IMR-90 (cell line): ENCODE results near the gene LDLRAD3. TPM values are rescaled to one million over a fixed set of nuclear protein-coding genes. Genes with fewer than 3 reads are reported as not detected.

Experiments
- ATAC-seq: fragments of 200-7000 bp; cut with Tn5 transposase; 2 replicates; pipeline ENCODE4 v1.9.1; 2020; ENCODE audit warnings: low read depth, mild to moderate bottlenecking, moderate library complexity
- BruUV-seq: library from RNA; stranded (reverse); fragments of 400-500 nt; replicated peaks from 2 replicates; lab custom pipeline; 2021; lab: Mats Ljungman, UMichigan
- CTCF ChIA-PET: fragments of 300-600 bp; formaldehyde crosslinking; extraction: SDS; loops from one replicate; lab custom pipeline; 2021; ENCODE audit warnings: antibody characterized with exemption; lab: Yijun Ruan, JAX
- POLR2A ChIA-PET: fragments of 300-600 bp; sonication (Branson Sonifier 250); formaldehyde crosslinking; loops from one replicate; lab custom pipeline; 2022; ENCODE audit warnings: antibody characterized with exemption; ENCODE audit not compliant: unreplicated experiment; lab: Charles Lee
- DNase-seq: peaks from one replicate; pipeline ENCODE4 v3.0.0; 2013
- H2AFZ ChIP-seq: replicated peaks from 2 replicates; pipeline ENCODE3; 2013; ENCODE audit warnings: low read length, mild to moderate bottlenecking; ENCODE audit not compliant: poor library complexity
- H2AK5ac ChIP-seq: 2 replicates; pipeline ENCODE4 v1.6.1; 2013; ENCODE audit warnings: low read depth, low read length, inconsistent platforms
- H2AK9ac ChIP-seq: replicated peaks from 2 replicates; pipeline ENCODE3; 2013; ENCODE audit warnings: mild to moderate bottlenecking, low read depth, low read length, moderate library complexity; ENCODE audit not compliant: poor library complexity
- H2BK120ac ChIP-seq: 2 replicates; pipeline ENCODE4 v1.6.1; 2013; ENCODE audit warnings: low read depth, low read length, inconsistent platforms
- H2BK15ac ChIP-seq: 3 replicates; pipeline ENCODE4 v1.6.1; 2013; ENCODE audit warnings: low read depth, low read length, inconsistent platforms
- H2BK20ac ChIP-seq: 2 replicates; pipeline ENCODE4 v1.6.1; 2013; ENCODE audit warnings: low read depth, mild to moderate bottlenecking, inconsistent platforms, low read length, moderate library complexity
- H2BK5ac ChIP-seq: 2 replicates; pipeline ENCODE4 v1.6.1; 2013; ENCODE audit warnings: mild to moderate bottlenecking, low read depth, low read length, inconsistent platforms; ENCODE audit not compliant: poor library complexity, severe bottlenecking
- H3K14ac ChIP-seq: replicated peaks from 2 replicates; pipeline ENCODE4 v1.6.1; 2013; ENCODE audit warnings: low read depth, low read length, inconsistent platforms
- H3K18ac ChIP-seq: 2 replicates; pipeline ENCODE4 v1.6.1; 2013; ENCODE audit warnings: low read depth, low read length, control low read depth
- H3K23ac ChIP-seq: 2 replicates; pipeline ENCODE4 v1.6.1; 2013; ENCODE audit warnings: low read depth, low read length, inconsistent platforms
- H3K27ac ChIP-seq: 2 replicates; pipeline ENCODE4 v1.5.1; 2013; ENCODE audit warnings: mild to moderate bottlenecking, control low read depth, low read length; ENCODE audit not compliant: insufficient read depth
- H3K27me3 ChIP-seq: 2 replicates; pipeline ENCODE4 v1.6.1; 2013; ENCODE audit warnings: low read length; ENCODE audit not compliant: control insufficient read depth, insufficient read depth
- H3K36me3 ChIP-seq: 2 replicates; pipeline ENCODE4 v1.6.1; 2013; ENCODE audit warnings: low read length, mixed read lengths; ENCODE audit not compliant: control insufficient read depth, insufficient read depth
- H3K4ac ChIP-seq: 2 replicates; pipeline ENCODE4 v1.6.1; 2013; ENCODE audit warnings: low read depth, low read length, inconsistent platforms
- H3K4me1 ChIP-seq: 2 replicates; pipeline ENCODE4 v1.6.1; 2013; ENCODE audit warnings: low read length, mixed read lengths; ENCODE audit not compliant: control insufficient read depth, insufficient read depth
- H3K4me2 ChIP-seq: 2 replicates; pipeline ENCODE4 v1.6.1; 2013; ENCODE audit warnings: low read depth, mild to moderate bottlenecking, control low read depth, low read length, moderate library complexity
- H3K4me3 ChIP-seq: 2 replicates; pipeline ENCODE4 v1.5.1; 2013; ENCODE audit warnings: low read depth, mild to moderate bottlenecking, control low read depth, low read length, moderate library complexity; ENCODE audit not compliant: insufficient read depth
- H3K56ac ChIP-seq: 2 replicates; pipeline ENCODE4 v1.6.1; 2013; ENCODE audit warnings: low read length, inconsistent platforms; ENCODE audit not compliant: insufficient read depth; ENCODE audit errors: extremely low read depth
- H3K79me1 ChIP-seq, 2 experiments: 2 replicates each; pipeline ENCODE4 v1.6.1; 2013; ENCODE audit warnings: low read length in 2 of 2, inconsistent platforms in 1 of 2, low read depth in 1 of 2
- H3K9ac ChIP-seq: 2 replicates; pipeline ENCODE4 v1.6.1; 2013; ENCODE audit warnings: low read depth, low read length, control low read depth
- H3K9me1 ChIP-seq: 2 replicates; pipeline ENCODE4 v1.6.1; 2013; ENCODE audit warnings: low read length, inconsistent platforms; ENCODE audit not compliant: insufficient read depth
- H3K9me3 ChIP-seq: 2 replicates; pipeline ENCODE4 v1.6.1; 2013; ENCODE audit warnings: low read length; ENCODE audit not compliant: control insufficient read depth, insufficient read depth
- H4K20me1 ChIP-seq: 2 replicates; pipeline ENCODE4 v1.6.1; 2013; ENCODE audit warnings: low read length, inconsistent platforms; ENCODE audit not compliant: insufficient read depth
- H4K5ac ChIP-seq: 2 replicates; pipeline ENCODE4 v1.6.1; 2013; ENCODE audit warnings: mild to moderate bottlenecking, low read depth, low read length, control low read depth
- H4K8ac ChIP-seq, 2 experiments: 2 replicates each; pipeline ENCODE4 v1.6.1; 2013; ENCODE audit warnings: low read depth in 2 of 2, low read length in 2 of 2, control low read depth in 1 of 2, inconsistent platforms in 1 of 2
- H4K91ac ChIP-seq: 2 replicates; pipeline ENCODE4 v1.6.1; 2013; ENCODE audit warnings: low read depth, low read length, inconsistent platforms; ENCODE audit not compliant: insufficient read depth
- RAD21 ChIP-seq: IDR thresholded peaks from 2 replicates; pipeline ENCODE4 v1.6.1; 2012; ENCODE audit warnings: low read length, improper control_type of control experiment
- RCOR1 ChIP-seq: IDR thresholded peaks from 2 replicates; pipeline ENCODE4 v1.6.1; 2012; ENCODE audit warnings: mild to moderate bottlenecking, low read length, improper control_type of control experiment; ENCODE audit not compliant: insufficient replicate concordance
- SMC3 ChIP-seq: fragments of 150-350 bp; IDR thresholded peaks from 2 replicates; pipeline ENCODE4 v1.6.1; 2016; ENCODE audit warnings: low read depth, mild to moderate bottlenecking, antibody characterized with exemption, low read length, moderate library complexity
- whole genome bisulfite sequencing, 2 experiments: methylation state at CpG; one replicate each; pipeline versions ENCODE4 v1.1.5 to v1.1.7; 2013; ENCODE audit warnings: missing lambda C conversion rate in 2 of 2; ENCODE audit not compliant: insufficient read length in 1 of 2; ENCODE audit errors: extremely low coverage in 2 of 2; 5-methylcytosine and 5-hydroxymethylcytosine counted together
- dilution Hi-C: fragments of 300-500 bp; cut with HindIII; formaldehyde crosslinking; loops from one replicate; pipeline ENCODE4 v1.14.3; 2018; ENCODE audit warnings: low sequenced_read_pairs; ENCODE audit not compliant: unreplicated experiment
- in situ Hi-C: fragments of 300-500 bp; cut with MboI; formaldehyde crosslinking; loops from 3 replicates; pipeline ENCODE4 v1.14.3; 2019; ENCODE audit warnings: low sequenced_read_pairs, inconsistent platforms, mixed read lengths
- intact Hi-C: fragments of 100-400 bp; cut with micrococcal nuclease; formaldehyde crosslinking; loops from 2 replicates; pipeline ENCODE4 v1.10.0; 2022
- polyA plus RNA-seq, 3 experiments: library from polyadenylated mRNA; depleted of rRNA; stranded (reverse); fragments of >200 nt; gene quantifications; 2 replicates each; pipeline ENCODE4 v1.2.3, GENCODE V29; 2012; ENCODE audit warnings: low replicate concordance in 1 of 3
- total RNA-seq: library from RNA; depleted of rRNA; stranded (reverse); fragments of >200 nt; gene quantifications from 2 replicates; pipeline ENCODE4 v1.2.3, GENCODE V29; 2012

The LDLRAD3 gene
- total and polyA plus RNA-seq, 2 of the 4 experiments (the other 2 are of a cell fraction), result 2.7 to 6.4 TPM

DNA sequence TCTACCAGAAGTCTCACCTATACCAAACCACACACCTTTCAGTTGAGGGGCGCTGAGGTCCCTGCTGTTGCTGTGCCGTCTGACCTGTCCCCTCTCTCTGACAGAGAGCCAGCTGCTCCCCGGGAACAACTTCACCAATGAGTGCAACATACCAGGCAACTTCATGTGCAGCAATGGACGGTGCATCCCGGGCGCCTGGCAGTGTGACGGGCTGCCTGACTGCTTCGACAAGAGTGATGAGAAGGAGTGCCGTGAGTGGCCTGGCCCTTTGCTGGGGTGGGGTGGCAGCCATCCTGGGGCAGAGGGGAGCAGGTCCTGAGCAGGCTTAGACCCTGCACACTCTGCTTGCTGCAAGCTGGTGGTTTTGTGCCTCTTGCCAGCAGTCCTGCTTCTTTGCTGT lies 92.1 kb downstream of the LDLRAD3 start:
- no peak overlapping the region for H3K14ac ChIP-seq
- ATAC-seq, result no peak
- H2AK9ac ChIP-seq, result no peak overlapping the region
- no peaks in the 10 kb centered on the region for H4K20me1 ChIP-seq
- no peak overlapping the region for H2BK20ac ChIP-seq
- peak overlapping the region; percentile 5 for H2AK5ac ChIP-seq
- peak overlapping the region; percentile 28; the same call in 1 of the 2 replicates for H2BK120ac ChIP-seq
- POLR2A ChIA-PET, result no interaction called here
- H3K9ac ChIP-seq, result no peak overlapping the region
- CTCF ChIA-PET, result no interaction called here
- H4K91ac ChIP-seq, result no peak overlapping the region
- peaks cover 0 to 24% of the 10 kb centered on the region in 2 experiments; a peak in 3 of 4 replicates for H3K79me1 ChIP-seq
- dilution Hi-C loops, result no loop called here
- H3K4me1 ChIP-seq, result peaks cover 18% of the 10 kb centered on the region
- intact Hi-C loops, result loop anchor here (10.0 kb wide), 1 partner anchor 211 kb away; no protein-coding TSS in a partner anchor
- no CpG with 5 or more reads among the region's 9 CpGs for WGBS, 2 experiments
- no TSS peak for BruUV-seq
- H3K27ac ChIP-seq, result no peak overlapping the region
- no peak overlapping the region for H4K8ac ChIP-seq
- H3K36me3 ChIP-seq, result no peaks in the 10 kb centered on the region
- in situ Hi-C loops, result loop anchor here (10.0 kb wide), 1 partner anchor 229 kb away; no protein-coding TSS in a partner anchor
- no peaks in the 10 kb centered on the region for H3K27me3 ChIP-seq
- H2BK5ac ChIP-seq, result no peak overlapping the region
- no peak overlapping the region for H3K56ac ChIP-seq
- H3K9me1 ChIP-seq, result peaks cover 3% of the 10 kb centered on the region; the same call in 1 of the 2 replicates
- H3K4me2 ChIP-seq, result no peak overlapping the region
- no peak overlapping the region for H3K4me3 ChIP-seq
- no peak overlapping the region for H2AFZ ChIP-seq
- TF ChIP-seq SMC3 (no peak), RCOR1 (no peak), RAD21 (no peak)
- H4K5ac ChIP-seq, result no peak overlapping the region
- no peak overlapping the region for H3K23ac ChIP-seq
- H2BK15ac ChIP-seq, result no peak overlapping the region; the same call in 2 of the 3 replicates
- no peak for DNase-seq
- 0 out of 2 replicates have a peak overlapping the region, but pooled peaks have one; percentile 19 for H3K4ac ChIP-seq
- H3K18ac ChIP-seq, result no peak overlapping the region
- no peaks in the 10 kb centered on the region for H3K9me3 ChIP-seq
